Measurements from ENCODE around the gene CBX4.

- TF ChIP-seq, protein P1, sequence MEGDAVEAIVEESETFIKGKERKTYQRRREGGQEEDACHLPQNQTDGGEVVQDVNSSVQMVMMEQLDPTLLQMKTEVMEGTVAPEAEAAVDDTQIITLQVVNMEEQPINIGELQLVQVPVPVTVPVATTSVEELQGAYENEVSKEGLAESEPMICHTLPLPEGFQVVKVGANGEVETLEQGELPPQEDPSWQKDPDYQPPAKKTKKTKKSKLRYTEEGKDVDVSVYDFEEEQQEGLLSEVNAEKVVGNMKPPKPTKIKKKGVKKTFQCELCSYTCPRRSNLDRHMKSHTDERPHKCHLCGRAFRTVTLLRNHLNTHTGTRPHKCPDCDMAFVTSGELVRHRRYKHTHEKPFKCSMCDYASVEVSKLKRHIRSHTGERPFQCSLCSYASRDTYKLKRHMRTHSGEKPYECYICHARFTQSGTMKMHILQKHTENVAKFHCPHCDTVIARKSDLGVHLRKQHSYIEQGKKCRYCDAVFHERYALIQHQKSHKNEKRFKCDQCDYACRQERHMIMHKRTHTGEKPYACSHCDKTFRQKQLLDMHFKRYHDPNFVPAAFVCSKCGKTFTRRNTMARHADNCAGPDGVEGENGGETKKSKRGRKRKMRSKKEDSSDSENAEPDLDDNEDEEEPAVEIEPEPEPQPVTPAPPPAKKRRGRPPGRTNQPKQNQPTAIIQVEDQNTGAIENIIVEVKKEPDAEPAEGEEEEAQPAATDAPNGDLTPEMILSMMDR (IDR thresholded peaks at IDR 0.05): no peak
- no peak for TF ChIP-seq POLR2AphosphoS5 (IDR thresholded peaks at IDR 0.05)
These were observed 5.3 kb downstream of the CBX4 start for GRCh38 chr17:79833744-79834564.
